Mammary epithelial cell (primary cell): Measurements from ENCODE around the gene FADS6.

Experiments
- CTCF ChIP-seq, 2 donors: IDR thresholded peaks in 1 of 2; conservative IDR thresholded peaks in 1 of 2; 2 replicates each; pipeline ENCODE4 v1.5.1; 2011 to 2012; ENCODE audit warnings: inconsistent platforms in 2 of 2, low read length in 2 of 2, mild to moderate bottlenecking in 2 of 2, control low read depth in 1 of 2, low read depth in 1 of 2; ENCODE audit not compliant: insufficient read depth in 1 of 2; ENCODE audit errors: extremely low read depth in 1 of 2
- EZH2 ChIP-seq: IDR thresholded peaks from 2 replicates; pipeline ENCODE4 v1.6.1; 2012; ENCODE audit warnings: low read length, inconsistent platforms, borderline replicate concordance

DNA sequence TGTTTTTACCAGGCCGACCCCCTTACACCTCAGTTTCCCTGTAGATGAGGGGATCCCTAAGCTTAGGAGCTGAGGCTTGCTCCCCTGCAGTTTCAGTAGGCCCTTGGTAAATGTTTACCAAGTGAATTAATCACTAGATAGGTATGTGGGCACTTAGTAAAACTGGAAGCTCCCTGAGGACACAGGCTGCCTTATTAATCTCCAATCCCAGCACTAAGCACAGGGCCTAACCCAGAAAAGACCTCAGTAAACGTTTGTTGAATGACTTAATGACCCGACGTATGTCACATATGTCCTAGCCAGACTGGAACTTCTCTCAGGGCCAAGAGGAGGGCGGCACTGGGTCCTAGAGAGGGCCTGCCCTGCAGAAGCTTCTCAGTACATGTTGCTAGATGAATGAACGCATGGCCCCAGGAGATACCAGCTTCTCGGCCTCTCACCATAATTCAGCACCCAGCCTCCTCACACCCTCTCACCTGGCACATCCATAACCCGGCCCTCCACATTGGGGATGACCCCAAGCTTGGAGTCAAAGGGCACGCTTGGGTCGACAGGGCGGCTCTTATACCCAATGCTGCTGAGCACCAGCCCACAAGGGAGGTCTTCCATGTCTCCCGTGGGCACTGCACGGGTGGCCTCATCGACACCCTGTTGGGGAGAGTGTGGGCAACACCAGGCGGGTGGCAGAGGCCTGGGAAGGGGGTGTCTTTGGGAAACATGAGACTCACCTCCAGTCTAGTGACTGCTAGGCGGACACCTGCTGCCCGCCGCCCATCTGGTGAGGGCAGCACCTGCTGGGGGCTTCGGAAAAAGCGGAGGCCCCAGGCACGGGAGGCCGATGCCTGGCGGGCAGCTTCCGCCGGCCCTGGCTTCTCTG is 29.8 kb downstream of the FADS6 start:
- TF ChIP-seq CTCF (conservative IDR thresholded peaks at IDR 0.05 in 1 of 2, IDR thresholded peaks at IDR 0.05 in 1 of 2; ENCODE audit: extremely low read depth in 1 of 2, insufficient read depth in 1 of 2, low read depth in 1 of 2, low read length in 2 of 2) (no peak), EZH2 (no peak)
